ENCODE measurements around the gene SND1.

DNA sequence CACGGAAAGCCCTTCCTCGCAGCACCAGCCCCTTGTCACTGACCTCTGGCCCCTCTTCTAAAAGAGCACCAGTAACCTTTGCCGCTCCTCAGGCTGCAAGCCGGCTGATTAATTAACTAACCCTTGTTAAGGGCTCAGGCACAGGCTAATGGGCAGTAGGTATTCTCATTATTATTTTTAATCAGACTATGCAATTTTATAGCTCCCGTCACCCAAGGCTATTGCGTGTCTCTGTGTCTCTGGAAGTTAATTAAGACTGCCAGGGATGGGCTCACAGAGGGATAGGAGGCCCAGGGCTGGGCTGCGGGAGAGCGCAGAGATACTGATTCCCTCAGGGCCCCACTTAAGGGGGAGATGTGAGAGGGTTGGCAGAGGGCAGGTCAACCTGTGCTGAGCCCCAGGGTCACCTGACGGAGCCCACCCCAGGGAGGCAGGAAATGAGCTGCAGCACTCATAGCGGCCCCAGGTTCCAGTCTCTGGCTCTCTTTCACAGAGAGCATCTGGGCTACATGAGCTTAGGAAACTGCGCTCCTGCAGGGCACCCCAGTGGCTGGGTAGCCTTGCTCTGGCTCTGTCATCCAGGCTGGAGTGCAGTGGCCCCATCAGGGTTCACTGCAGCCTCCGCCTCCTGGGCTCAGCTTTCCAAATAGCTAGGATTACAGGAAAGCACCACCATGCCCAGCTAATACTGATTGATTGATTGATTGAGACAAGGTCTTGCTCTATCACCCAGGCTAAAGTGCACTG lies 471.5 kb downstream of the SND1 start:
- TF ChIP-seq, protein P1, sequence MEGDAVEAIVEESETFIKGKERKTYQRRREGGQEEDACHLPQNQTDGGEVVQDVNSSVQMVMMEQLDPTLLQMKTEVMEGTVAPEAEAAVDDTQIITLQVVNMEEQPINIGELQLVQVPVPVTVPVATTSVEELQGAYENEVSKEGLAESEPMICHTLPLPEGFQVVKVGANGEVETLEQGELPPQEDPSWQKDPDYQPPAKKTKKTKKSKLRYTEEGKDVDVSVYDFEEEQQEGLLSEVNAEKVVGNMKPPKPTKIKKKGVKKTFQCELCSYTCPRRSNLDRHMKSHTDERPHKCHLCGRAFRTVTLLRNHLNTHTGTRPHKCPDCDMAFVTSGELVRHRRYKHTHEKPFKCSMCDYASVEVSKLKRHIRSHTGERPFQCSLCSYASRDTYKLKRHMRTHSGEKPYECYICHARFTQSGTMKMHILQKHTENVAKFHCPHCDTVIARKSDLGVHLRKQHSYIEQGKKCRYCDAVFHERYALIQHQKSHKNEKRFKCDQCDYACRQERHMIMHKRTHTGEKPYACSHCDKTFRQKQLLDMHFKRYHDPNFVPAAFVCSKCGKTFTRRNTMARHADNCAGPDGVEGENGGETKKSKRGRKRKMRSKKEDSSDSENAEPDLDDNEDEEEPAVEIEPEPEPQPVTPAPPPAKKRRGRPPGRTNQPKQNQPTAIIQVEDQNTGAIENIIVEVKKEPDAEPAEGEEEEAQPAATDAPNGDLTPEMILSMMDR (IDR thresholded peaks at IDR 0.05; ENCODE audit: extremely low read depth in 1 of 2, insufficient read depth in 1 of 2, low read depth in 1 of 2, low read length in 2 of 2) = no peak
- no peak for TF ChIP-seq POLR2A (IDR thresholded peaks at IDR 0.05; ENCODE audit: low read depth, low read length)

All from endothelial cell of umbilical vein (primary cell).